ENCODE data around the gene PRELID1. TPM values are rescaled to one million over a fixed set of nuclear protein-coding genes. Genes with fewer than 3 reads are reported as not detected.

The PRELID1 gene
- total and polyA plus RNA-seq, 10 donors: 74.5 to 174 (median 128) TPM

DNA sequence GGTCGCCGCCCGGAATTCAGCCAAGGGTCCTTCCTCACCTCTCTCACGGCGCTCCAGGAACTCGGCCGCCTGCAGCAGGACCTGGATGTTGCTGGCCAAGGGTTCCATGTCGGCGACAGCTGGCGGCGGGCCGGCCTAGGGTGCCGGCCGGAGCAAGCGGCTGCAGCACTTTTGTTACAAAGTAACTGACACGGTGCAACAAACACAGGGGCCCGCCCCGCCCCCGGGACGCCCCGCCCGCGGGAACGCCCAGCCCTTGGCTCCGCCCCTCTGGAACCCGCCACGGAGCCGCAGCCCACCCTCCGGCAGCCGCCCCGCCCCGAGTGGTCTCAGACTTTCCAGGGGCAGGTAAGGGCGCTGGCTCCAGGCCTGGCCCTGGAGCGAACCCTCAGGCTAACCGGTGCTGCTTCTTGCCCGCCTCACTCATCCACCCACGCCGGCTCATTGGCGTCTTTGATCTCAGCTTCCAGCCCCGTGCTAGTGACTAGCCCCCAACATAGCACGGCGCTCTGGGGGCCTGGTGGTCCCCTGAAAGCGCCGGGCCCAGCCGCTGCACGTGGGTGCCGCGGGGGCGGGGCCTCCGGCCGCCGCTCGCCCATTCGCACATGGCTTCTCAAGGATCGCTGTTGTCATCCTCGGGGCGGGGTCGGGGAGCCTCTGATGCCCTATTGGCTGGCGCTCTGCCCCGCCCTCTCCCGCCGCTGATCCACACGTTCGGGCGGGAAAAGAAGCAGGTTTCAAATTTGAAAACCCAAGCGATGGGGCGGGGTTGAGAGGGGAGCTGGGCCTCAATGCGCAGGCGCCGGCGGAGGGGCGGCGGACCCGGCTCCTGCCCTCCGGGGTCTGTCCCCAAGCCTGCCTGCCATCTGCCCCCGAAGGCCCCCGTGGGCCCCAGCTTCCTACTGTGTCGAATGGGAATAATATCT, 8.4 kb downstream of the PRELID1 start, which contains the start of gene MXD3:
Gene MXD3 (minus strand): TSS at position 176 of the 926 bp plus-strand sequence. CDS start 68 bp downstream, at position 108.
- WGBS, 5 donors: 0 to 1% (median 0%) methylated on average over 26 to 78 of the region's 78 CpGs
- TF ChIP-seq, protein P1, sequence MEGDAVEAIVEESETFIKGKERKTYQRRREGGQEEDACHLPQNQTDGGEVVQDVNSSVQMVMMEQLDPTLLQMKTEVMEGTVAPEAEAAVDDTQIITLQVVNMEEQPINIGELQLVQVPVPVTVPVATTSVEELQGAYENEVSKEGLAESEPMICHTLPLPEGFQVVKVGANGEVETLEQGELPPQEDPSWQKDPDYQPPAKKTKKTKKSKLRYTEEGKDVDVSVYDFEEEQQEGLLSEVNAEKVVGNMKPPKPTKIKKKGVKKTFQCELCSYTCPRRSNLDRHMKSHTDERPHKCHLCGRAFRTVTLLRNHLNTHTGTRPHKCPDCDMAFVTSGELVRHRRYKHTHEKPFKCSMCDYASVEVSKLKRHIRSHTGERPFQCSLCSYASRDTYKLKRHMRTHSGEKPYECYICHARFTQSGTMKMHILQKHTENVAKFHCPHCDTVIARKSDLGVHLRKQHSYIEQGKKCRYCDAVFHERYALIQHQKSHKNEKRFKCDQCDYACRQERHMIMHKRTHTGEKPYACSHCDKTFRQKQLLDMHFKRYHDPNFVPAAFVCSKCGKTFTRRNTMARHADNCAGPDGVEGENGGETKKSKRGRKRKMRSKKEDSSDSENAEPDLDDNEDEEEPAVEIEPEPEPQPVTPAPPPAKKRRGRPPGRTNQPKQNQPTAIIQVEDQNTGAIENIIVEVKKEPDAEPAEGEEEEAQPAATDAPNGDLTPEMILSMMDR (IDR thresholded peaks at IDR 0.05 in 8 of 11, conservative IDR thresholded peaks at IDR 0.05 in 3 of 11): no peak
- no peak for TF ChIP-seq POLR2A (IDR thresholded peaks at IDR 0.05)
- peak; percentile 51 to 79 (median 63) for TF ChIP-seq POLR2AphosphoS5 (IDR thresholded peaks at IDR 0.05)
- Histone ChIP-seq H3K36me3 (peaks cover 0 to 29% (median 6%) of the 10 kb centered on the region in 6 donors), H3K9me3 (no peaks in the 10 kb centered on the region), H3K27ac (peak within 1 kb of the TSS in 7 of 8 donors; percentile 36 to 94 (median 87)), H3K27me3 (replicated peaks in 1 of 7) (no peaks in the 10 kb centered on the region), H3K4me1 (peaks cover 34 to 85% (median 71%) of the 10 kb centered on the region in 6 donors), H3K4me3 (peak within 1 kb of the TSS; percentile 35 to 89 (median 70))
- DNase-seq: peak; percentile 97
- intact Hi-C loops (cut with DNase I; ENCODE audit: low total_unique reads): loop anchor here (10.0 kb wide), 2 partner anchors 53 to 143 kb away; no protein-coding TSS in a partner anchor

GRCh38 chr5:177312649-177313181, 9.1 kb downstream of the PRELID1 start:
- peaks cover 0 to 26% (median 0%) of the 10 kb centered on the region in 6 donors for H3K36me3 ChIP-seq
- peak; percentile 81 for DNase-seq
- TF ChIP-seq, protein P1 (IDR thresholded peaks at IDR 0.05 in 8 of 11, conservative IDR thresholded peaks at IDR 0.05 in 3 of 11): no peak
- no peak for TF ChIP-seq POLR2AphosphoS5 (IDR thresholded peaks at IDR 0.05)
- TF ChIP-seq POLR2A (IDR thresholded peaks at IDR 0.05): no peak
- peak overlapping the region in 7 of 8 donors; percentile 52 to 89 (median 72) for H3K4me3 ChIP-seq
- no peaks in the 10 kb centered on the region for H3K9me3 ChIP-seq
- 2 to 7% (median 6%) methylated on average over 10 to 19 of the region's 19 CpGs for WGBS, 5 donors
- H3K27ac ChIP-seq: peak overlapping the region in 6 of 8 donors; percentile 10 to 94 (median 89)
- peaks cover 34 to 85% (median 65%) of the 10 kb centered on the region in 6 donors for H3K4me1 ChIP-seq
- no peaks in the 10 kb centered on the region for H3K27me3 ChIP-seq (replicated peaks in 1 of 7)
- intact Hi-C loops (cut with DNase I; ENCODE audit: low total_unique reads): loop anchor here (10.0 kb wide), 2 partner anchors 52 to 142 kb away; no protein-coding TSS in a partner anchor

DNA sequence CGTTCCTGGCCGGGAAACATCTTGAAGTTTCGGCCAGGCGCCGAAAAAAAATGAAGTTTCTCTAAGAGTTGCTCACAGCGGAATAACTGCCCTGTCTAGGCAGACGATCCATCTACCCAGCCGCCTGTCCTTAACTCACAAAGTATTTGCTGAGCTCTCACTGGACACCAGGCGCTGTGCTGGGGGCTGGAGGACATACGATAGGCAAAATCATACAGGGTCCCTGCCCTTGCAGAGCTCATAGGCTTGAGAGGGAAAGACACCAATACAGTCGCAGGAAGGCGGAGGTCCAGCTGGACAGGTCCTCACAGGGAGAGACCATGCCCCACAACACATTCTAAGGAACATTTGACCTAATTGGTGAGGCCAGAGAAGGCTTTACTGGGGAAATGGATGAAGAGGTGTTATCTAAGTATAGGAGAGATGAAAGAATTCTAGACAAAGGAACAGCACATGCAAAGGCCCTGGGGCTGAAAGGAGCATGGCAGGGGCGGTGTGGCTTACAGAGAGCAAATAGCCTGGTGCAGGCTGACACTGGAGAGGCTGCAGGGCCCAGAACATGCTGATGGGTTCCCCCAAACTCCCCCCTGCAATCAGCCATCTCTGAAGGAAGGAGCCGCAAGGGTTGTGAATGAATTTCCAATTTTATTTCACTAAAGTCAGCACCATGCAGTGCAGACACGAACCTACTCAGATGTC, 10.1 kb downstream of the PRELID1 start:
- WGBS, 5 donors: 90 to 96% (median 94%) methylated on average over 15 of the region's 15 CpGs
- intact Hi-C loops (cut with DNase I; ENCODE audit: low total_unique reads): loop anchor here (10.0 kb wide), 2 partner anchors 51 to 141 kb away; no protein-coding TSS in a partner anchor
- Histone ChIP-seq H3K27ac (no peak overlapping the region), H3K4me1 (peaks cover 34 to 85% (median 63%) of the 10 kb centered on the region in 6 donors), H3K9me3 (no peaks in the 10 kb centered on the region), H3K27me3 (replicated peaks in 1 of 7) (no peaks in the 10 kb centered on the region), H3K36me3 (peaks cover 0 to 21% (median 0%) of the 10 kb centered on the region in 6 donors), H3K4me3 (no peak overlapping the region)
- DNase-seq: peak; percentile 57
- TF ChIP-seq POLR2AphosphoS5 (IDR thresholded peaks at IDR 0.05) (no peak), POLR2A (IDR thresholded peaks at IDR 0.05) (no peak)
- TF ChIP-seq, protein P1 (IDR thresholded peaks at IDR 0.05 in 8 of 11, conservative IDR thresholded peaks at IDR 0.05 in 3 of 11): no peak
